T-helper 1 cell treated with Interleukin-12 subunit alpha and Interleukin-12 subunit beta and Interleukin-4 antibody, amounts not matched to agents 30 ng/mL and 1 ng/mL, for 36 hours (primary cell): ENCODE results near the gene OR10A2. TPM values are rescaled to one million over a fixed set of nuclear protein-coding genes. Genes with fewer than 3 reads are reported as not detected.
"Not testable (repeated sequence)": the region's sequence is repeated elsewhere in the genome, so short reads cannot be mapped to it uniquely, and the experiment has no call there.

Experiments
- intact Hi-C: fragments of 100-400 bp; cut with micrococcal nuclease; formaldehyde crosslinking; loops from one replicate; pipeline ENCODE4 v1.15.1; 2024
- total RNA-seq: library from RNA; stranded (reverse); gene quantifications from 2 replicates; pipeline ENCODE4 v1.2.3, GENCODE V29; 2022

The OR10A2 gene
- total RNA-seq, 1 donor from 2014 or later: not detected

DNA sequence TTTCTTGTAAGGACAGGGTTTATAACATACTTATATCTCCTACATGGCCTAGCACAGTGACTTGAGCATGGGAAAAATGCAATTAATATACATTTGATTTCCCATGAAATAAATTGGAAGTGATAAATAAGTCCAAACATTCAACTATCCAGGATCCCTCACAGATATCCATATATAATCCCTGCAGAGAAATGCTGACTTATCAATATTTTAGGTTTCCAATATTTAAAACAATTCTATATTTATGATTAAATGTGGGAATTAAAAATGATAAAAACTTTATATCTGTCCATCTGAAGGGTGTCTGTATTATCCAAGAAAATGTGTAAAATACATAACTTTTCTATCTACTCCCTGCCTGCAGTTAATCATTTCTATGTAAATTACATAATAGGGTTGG, 19.9 kb downstream of the OR10A2 start:
- intact Hi-C loops: no loop called here

- intact Hi-C loops: not testable (repeated sequence)
These were observed 24.9 kb downstream of the OR10A2 start for GRCh38 chr11:6887711-6888110.

- intact Hi-C loops: no loop called here
These were observed 26.0 kb downstream of the OR10A2 start for GRCh38 chr11:6888830-6889229.

DNA sequence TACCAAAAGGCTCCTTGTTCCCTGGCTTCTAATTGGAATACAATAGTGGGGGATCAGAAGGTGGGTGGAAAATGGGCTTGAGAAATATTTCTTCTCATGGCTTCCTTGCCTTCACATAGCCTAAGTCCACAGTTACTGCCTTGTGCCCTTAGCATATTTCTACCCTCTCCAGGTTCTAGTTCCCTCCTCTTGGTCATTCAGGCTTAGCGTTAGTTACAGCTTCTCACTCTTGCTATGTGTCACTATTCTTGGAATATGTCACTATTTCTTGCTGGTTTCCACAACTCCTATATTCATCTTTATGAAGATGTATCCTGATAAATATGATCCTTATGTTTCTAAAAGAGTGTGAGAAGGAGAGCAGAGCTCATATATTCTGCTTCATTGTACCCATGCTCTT, 27.0 kb downstream of the OR10A2 start:
- intact Hi-C loops: no loop called here

DNA sequence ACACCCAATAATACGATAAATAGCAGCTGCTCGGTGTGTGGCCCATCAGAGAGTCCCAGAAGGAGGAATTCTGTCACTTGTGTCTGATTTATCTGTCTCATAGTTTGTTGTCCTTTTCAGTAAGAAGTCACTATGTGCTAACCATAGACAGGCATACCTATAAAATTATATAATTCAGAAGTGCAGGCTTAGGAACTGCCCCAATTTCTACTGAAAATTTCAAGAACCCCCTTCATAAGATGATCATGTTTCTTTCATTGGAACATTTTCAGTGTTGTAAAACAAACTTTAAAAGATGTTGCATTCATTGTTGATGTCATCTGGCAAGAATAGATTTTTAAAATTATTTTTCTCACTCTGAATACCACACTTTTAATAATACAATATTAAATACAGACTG, 29.5 kb downstream of the OR10A2 start, which contains the start of gene OR2D2:
TSS of gene OR2D2 (minus strand) at position 101 of the 400 bp plus-strand sequence. CDS start at position 101, 0 bp downstream.
- intact Hi-C loops: no loop called here

GRCh38 chr11:6894097-6894496, 31.2 kb downstream of the OR10A2 start:
- intact Hi-C loops: no loop called here

DNA sequence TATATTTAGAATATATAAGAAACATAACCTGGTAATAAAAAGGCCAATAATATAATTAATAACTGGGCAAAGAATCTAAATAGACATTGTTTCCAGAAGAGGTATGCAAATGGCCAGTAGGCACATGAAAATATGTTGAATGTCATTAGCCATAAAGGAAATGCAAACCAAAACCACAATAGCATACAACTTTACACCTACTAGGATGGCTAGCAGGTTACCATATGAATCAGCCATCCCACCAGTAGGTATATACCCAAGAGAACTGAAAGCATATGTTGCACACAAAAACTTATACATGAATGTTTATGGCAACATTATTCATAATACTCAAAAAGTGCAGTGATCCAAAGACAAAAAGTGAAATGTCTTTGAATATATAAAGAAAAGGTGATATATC, 32.2 kb downstream of the OR10A2 start:
- intact Hi-C loops: no loop called here

DNA sequence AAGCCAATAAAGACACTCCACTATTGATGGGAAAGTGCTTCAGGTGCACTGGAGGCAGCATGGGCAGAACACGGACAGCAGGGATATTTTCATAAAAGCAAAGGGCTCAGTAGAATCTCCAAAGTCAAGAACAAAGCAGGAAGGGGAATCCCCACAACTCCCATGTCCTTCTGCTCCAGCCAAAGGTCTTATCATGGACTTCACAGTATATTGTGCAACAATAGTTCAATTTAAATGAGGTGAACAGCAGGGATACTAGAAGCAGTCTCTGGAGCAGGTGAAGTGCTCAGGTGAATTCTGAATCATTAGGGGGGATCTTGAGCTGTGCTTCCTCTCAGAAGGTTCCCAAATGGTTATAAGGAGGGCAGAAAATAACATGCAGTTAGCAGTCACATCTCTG, 36.1 kb downstream of the OR10A2 start:
- intact Hi-C loops: no loop called here

GRCh38 chr11:6900327-6900999, 37.6 kb downstream of the OR10A2 start:
- intact Hi-C loops: loop anchor here (5.0 kb wide), 1 partner anchor 542 kb away; no protein-coding TSS in a partner anchor

- intact Hi-C loops: loop anchor here (5.0 kb wide), 1 partner anchor 537 kb away; no protein-coding TSS in a partner anchor
These were observed 41.9 kb downstream of the OR10A2 start for GRCh38 chr11:6904804-6905203.

DNA sequence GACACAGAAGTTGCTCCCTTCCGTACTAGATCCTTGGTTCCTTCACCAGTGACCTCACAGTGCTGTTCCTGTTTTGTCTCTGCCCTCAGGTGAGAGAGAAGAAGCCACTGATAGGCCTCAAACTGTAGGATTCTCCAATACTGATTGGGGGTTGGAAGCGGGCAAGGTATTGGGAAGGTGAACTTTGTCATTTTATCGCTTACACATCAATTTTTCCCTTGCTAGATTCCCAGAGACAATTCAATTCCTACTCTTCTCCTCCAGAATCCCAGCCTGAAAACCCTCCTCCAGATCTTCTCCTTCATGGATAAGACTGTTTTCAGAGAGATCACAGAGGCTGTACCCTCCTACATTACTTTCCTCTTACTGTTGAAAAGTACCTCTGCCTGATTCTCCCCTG, 48.5 kb downstream of the OR10A2 start:
- intact Hi-C loops: no loop called here

DNA sequence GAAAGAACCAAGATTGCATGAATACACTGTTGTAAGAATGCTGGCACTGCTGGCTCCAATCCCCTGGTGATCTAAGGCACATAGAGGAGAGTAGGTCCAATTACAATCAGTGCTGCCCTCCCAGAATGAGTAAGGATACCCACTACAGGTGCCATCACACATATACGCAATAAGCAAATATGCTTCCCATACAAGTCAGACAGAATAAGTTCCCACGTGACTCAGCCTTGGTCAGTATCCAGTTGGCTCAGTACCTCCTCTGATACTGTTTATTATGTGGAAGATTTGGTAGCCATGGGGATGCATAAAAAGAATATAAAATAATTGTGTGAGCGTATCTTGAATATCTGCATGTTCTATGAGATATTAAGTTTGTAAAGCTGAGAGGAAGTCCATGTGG, 49.1 kb downstream of the OR10A2 start:
- intact Hi-C loops: no loop called here

- intact Hi-C loops: loop anchor here (10.0 kb wide), 1 partner anchor 435 kb away; the partner anchor contains the start of genes ARFIP2 and TIMM10B
These were observed 56.8 kb downstream of the OR10A2 start for GRCh38 chr11:6919698-6920097.

DNA sequence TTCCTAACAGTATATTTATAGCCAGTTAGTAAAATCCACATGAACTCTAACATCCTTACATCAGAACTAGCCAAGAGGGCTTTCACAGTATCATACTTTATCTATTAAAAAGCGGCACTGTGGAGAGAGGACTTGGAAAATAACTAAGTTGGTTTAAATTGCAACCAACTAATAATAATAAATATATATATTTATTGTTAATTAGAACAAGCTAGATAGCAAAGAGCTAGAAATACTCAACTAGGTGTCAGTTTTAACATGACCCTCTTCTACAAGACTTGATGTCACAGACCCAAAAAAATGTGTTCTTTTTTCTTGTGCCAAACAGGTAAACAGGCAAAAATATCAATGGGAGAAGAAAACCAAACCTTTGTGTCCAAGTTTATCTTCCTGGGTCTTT, 57.8 kb downstream of the OR10A2 start, which contains the start of gene OR2D3:
TSS of gene OR2D3 (plus strand) at position 301 of the 400 bp plus-strand sequence. CDS start at position 301, 0 bp downstream.
- intact Hi-C loops: loop anchor here (10.0 kb wide), 1 partner anchor 436 kb away; the partner anchor contains the start of genes ARFIP2 and TIMM10B

Other genes with a start within 250 kb of the OR10A2 start
- 94.4 and 95.9 TPM in 2 replicates for gene TPP1, start 243.6 kb upstream of the OR10A2 start, total RNA-seq
- gene DCHS1, start 207.2 kb upstream of the OR10A2 start, total RNA-seq: 0.32 and 0.37 TPM in 2 replicates
- 51.0 and 62.6 TPM in 2 replicates for gene MRPL17, start 179.7 kb upstream of the OR10A2 start, total RNA-seq
- 0.41 TPM in 1 of 2 replicates, not detected in the other for gene OR2AG2, start 91.1 kb upstream of the OR10A2 start, total RNA-seq
- not detected in 2 replicates for gene OR2AG1, start 80.0 kb upstream of the OR10A2 start, total RNA-seq
- gene OR6A2, start 63.4 kb upstream of the OR10A2 start, total RNA-seq: 0.05 and 0.12 TPM in 2 replicates
- not detected in 2 replicates for gene OR10A5, start 17.4 kb upstream of the OR10A2 start, total RNA-seq
- not detected in 2 replicates for gene OR10A4, start 13.6 kb downstream of the OR10A2 start, total RNA-seq
- 0.20 TPM in 2 replicates for gene OR2D2, start 29.4 kb downstream of the OR10A2 start, total RNA-seq
- gene OR2D3, start 57.9 kb downstream of the OR10A2 start, total RNA-seq: not detected in 2 replicates
- gene ZNF215, start 63.4 kb downstream of the OR10A2 start, total RNA-seq: 1.9 and 2.3 TPM in 2 replicates
- gene ZNF214, start 157.3 kb downstream of the OR10A2 start, total RNA-seq: not detected in 2 replicates
- gene NLRP14, start 157.4 kb downstream of the OR10A2 start, total RNA-seq: 0.24 and 0.34 TPM in 2 replicates
- 0.10 TPM in 1 of 2 replicates, not detected in the other for gene RBMXL2, start 225.9 kb downstream of the OR10A2 start, total RNA-seq